Stimulated activated CD8-positive, alpha-beta memory T cell treated with anti-CD3 and anti-CD28 coated beads, Interleukin-12 subunit alpha, Interleukin-12 subunit beta, amount 100 ng/mL, for 24 hours (primary cell): ENCODE data around the gene MACF1.
"Not testable (repeated sequence)": the region's sequence is repeated elsewhere in the genome, so short reads cannot be mapped to it uniquely, and the experiment has no call there.

Source experiments
- DNase-seq: peaks from one replicate; pipeline ENCODE4 v3.0.0-alpha.2; 2020; ENCODE audit errors: extremely low read depth

Gene MACF1, protein sequence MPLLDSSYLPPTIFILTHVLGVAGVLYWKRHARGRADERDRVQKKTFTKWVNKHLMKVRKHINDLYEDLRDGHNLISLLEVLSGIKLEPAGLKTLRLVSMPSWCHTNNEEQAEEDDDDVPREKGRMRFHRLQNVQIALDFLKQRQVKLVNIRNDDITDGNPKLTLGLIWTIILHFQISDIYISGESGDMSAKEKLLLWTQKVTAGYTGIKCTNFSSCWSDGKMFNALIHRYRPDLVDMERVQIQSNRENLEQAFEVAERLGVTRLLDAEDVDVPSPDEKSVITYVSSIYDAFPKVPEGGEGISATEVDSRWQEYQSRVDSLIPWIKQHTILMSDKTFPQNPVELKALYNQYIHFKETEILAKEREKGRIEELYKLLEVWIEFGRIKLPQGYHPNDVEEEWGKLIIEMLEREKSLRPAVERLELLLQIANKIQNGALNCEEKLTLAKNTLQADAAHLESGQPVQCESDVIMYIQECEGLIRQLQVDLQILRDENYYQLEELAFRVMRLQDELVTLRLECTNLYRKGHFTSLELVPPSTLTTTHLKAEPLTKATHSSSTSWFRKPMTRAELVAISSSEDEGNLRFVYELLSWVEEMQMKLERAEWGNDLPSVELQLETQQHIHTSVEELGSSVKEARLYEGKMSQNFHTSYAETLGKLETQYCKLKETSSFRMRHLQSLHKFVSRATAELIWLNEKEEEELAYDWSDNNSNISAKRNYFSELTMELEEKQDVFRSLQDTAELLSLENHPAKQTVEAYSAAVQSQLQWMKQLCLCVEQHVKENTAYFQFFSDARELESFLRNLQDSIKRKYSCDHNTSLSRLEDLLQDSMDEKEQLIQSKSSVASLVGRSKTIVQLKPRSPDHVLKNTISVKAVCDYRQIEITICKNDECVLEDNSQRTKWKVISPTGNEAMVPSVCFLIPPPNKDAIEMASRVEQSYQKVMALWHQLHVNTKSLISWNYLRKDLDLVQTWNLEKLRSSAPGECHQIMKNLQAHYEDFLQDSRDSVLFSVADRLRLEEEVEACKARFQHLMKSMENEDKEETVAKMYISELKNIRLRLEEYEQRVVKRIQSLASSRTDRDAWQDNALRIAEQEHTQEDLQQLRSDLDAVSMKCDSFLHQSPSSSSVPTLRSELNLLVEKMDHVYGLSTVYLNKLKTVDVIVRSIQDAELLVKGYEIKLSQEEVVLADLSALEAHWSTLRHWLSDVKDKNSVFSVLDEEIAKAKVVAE (N-terminal part only)

DNA sequence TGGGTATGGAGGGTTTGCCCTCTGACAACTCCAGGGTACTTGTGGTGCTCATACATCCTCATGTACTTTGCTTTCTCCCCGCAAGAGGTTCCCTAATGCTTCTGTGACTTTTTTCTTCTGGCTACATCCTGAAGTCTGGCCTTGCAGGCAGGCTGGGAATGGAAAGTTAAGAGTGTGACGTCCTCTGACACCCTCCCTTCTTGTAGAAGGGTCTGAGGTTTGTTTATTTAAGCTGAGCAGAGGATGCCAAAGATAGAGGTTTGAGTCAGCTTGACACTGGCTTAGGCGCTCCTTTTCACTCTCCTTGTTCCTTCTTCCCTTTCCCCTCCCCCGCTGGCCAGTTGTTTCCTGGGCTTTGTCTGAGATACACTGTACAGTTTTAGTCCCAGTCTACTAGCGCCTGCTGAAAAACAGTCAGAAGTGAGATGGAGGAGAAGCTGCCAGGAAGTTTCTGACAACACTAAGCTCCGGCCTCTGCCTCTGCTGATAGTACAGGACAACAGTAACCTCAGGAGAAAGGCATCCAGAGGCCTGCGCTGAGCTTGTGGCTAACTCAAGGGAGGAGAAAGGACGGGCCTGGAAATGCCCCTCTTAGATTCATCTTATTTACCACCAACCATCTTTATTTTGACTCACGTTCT is at the start of gene MACF1:
MACF1 (plus strand) TSS at position 255 of the 641 bp plus-strand sequence; CDS start at position 583, 328 bp downstream.
- DNase-seq = no peak

DNA sequence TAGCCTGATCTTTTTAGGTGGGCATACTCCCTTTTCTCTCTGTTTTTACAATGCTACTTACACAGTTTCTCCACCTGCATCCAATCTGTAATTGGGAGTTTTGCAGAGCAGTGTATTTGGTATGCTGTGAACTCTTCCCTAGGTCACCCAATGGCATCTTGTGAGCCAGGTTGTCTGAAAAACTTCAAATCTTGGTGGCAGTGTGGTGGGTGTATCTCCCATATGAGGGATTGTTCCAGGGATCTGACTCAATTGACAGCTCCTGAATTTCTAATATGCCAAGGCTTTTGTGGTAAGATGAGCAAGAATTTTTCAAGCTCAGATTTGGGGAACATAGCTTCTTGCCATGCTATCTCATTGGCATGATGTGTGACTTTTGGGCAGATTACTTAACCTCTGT is 47.2 kb upstream of the MACF1 start:
- no peak for DNase-seq

DNA sequence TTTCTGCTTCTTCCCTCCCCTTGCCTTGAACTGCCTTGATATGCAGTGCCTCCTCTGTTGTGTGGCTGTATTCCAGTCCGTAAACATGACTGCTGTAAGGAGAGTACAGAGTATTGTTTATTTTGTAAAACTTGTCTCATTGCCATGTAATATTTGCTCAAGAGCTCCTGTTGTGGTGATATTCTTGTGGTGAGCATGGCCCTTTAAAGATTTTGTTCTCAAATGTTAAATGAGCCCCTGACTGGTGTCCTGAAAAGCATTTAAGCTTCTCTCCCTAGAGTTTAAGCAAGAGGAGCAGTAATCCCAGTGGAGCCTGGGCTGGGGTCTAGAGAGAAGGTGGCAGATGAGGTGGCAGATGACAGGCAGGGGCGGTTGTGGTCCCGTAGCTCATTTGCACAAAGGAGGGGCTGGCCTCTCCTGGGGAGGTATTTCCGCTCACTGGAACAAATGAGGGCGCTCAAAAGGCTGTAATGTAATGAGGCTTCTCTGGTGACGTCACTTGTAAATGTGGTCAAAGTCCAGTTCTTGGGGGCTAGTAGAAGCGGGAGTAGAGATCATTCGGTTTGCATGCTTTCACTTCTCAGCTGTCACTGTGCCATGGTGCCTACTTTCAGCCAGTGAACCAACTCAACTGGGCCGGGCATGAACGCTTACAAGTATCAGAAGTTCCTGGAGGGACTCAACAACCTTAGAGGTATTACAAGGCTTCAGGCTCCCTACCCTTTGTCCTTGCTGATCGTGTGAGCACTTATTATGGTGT is 46.0 kb upstream of the MACF1 start:
- DNase-seq = no peak

DNA sequence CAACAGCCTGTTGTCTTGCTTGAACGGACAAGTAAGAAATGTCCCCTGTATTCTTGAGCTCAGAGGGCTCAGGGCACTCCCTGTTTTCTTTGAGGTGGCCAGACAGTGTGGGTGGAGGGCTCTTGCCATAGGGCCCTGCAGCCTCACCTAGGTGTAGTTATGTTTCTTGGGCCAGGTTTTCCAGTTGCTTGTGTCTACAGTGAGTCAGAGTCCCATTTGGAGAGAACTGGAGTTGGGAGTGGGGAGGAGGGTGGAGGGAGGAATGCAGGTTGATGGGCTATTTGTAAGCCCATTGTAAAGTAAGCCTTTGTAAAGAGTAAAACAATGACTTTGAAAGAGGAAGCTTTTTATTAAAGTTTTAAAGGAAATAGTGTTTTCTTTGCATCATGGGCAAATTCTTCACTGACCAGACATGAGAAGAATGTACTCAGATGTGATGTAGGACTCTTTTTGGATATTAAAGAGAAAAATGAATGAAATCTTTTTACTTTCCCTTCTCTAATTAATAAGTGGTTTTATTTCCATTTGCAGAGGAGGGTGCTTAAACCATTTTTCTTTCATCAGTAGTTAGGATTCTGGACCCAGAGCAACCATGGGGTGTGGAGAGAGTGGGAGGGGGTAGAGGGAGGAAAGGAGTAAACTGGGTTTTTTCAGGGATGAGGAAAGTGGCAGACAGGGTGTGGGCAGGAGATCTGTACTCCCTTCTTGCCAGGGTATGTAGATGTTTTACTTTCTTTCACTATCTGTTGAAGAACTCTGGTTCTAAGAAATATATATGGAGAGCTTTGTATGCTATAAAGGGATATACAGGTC is 45.1 kb upstream of the MACF1 start:
- no peak for DNase-seq

DNA sequence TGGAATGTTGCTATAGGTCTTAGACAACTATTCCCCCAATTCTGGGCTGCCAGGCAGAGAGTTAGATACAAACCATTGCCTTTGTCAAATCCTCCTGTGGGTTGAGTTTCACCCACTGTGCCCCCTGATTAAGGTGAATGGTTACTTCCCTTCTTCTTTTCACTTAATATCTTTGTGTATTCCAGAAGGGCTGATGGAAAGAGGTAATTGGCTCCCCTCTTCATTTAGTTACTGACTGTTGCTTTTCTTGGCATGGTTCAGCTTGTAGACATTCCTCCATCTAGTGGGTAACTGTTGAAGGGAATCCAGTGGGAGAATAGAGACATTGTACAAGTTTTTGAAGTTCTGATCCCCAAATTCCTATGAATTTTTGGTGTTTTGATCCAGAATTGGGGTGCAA is 43.8 kb upstream of the MACF1 start:
- no peak for DNase-seq

DNA sequence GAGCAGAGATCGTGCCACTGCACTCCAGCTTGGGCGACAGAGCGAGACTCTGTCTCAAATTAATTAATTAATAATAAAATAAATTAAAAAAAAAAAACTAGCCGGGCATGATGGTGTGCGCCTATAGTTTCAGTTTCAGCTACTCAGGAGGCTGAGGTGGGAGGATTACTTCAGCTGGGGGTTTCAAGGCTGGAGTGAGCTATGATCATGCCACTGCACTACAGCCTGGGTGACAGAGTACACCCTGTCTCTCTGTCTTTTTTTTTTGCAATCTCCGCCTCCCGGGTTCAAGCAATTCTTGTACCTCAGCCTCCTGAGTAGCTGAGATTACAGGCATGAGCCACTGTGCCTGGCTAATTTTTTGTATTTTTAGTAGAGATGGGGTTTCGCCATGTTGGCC is 42.7 kb upstream of the MACF1 start:
- not testable (repeated sequence) for DNase-seq

DNA sequence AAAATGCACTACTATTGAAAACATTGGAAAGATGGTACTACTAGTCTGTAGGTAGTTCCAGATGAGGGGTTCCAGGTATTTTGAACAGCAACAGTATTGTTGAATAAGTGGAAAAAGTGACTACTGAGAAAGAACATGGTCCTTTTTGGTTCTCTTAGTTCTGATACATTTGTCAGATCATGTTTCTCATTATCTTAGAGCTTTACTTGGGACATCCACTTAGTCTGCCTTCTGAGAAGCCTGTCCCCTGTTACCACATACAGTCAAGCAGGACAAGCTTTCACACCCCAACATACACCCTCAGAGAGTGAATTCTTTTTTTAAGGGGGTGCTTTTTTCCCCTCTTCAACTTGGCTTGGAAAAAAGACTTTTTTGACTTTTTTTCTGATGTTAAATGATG is 41.0 kb upstream of the MACF1 start:
- no peak for DNase-seq

DNA sequence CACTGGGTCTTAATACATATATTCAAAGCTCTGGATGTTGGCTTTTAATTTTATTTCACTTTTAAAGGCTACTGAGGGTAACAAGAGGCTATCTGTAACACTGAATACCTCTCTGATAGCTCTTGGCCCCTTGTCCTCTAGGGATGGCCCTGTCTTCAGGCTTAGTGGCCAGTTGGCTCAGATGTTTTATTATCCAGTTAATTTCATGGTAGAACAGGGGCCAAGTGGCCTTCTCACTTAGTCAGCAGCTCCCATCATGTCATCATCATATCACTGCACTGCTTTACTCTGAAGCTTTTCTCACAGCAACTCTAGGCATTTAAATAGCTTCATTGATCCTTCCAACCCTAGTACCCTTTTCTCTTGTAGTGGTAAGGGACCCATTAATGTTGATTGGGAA is 40.2 kb upstream of the MACF1 start:
- no peak for DNase-seq

DNA sequence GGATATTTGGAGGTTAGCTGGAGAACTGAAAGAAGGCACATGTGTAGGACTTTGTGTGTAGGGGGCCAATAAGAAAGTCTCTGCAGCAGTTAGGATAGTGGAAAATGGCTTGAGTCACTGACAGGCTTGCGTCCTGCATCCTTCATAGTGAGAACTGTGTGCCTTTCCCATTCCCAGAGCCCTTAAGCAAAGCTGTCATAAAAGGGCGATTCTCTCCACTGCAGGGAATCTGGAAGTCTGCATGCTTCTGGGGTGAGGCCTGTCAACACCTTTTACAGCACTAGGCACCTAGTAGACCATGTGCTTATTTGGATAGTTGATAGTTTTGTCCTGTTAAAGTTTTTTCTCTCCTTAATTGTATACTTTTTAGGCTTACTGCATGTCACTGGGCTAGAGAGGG is 39.4 kb upstream of the MACF1 start:
- no peak for DNase-seq

DNA sequence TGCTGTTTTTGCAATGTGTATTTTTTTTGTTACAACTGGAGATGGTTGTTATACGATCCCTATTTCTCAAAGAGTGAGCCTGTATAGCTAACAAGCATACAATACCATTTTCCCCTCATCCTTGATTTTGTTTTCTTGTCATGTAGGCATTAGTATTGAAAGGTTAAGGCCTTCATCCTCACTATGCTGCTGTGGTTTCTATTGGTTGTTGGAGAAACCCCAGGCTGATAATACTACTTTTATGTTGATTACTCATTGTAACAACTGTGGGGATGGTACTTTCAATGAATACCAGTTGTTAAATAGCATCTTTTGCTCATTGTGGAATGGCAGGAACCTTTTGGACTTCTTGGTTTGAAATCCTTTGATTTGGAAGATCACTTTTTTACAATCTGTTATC is 39.0 kb upstream of the MACF1 start:
- no peak for DNase-seq

DNA sequence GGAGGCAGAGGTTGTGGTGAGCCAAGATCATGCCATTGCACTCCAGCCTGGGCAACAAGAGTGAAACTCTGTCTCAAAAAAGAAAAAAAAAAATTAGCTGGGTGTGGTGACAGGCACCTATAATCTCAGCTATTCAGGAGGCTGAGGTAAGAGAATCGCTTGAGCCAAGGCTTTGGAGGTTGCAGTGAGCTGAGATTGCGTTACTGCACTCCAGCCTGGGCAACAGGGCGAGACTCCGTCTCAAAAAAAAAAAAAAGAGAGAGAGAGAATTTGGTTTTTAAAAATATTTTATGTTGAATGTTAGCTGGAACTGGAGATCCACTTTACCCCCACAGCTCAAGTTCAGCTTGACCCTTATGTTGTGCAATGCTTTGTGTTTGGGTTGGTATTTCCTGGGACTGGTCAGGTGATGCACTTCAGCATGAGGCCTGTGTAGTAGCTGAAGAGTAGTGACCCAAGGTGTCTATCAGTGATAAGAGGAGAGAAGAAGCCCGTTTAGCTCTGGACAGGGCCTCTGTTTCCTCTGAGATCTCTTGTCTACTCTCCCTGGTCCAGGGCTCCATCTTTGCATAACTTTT is 36.8 kb upstream of the MACF1 start:
- DNase-seq = no peak

DNA sequence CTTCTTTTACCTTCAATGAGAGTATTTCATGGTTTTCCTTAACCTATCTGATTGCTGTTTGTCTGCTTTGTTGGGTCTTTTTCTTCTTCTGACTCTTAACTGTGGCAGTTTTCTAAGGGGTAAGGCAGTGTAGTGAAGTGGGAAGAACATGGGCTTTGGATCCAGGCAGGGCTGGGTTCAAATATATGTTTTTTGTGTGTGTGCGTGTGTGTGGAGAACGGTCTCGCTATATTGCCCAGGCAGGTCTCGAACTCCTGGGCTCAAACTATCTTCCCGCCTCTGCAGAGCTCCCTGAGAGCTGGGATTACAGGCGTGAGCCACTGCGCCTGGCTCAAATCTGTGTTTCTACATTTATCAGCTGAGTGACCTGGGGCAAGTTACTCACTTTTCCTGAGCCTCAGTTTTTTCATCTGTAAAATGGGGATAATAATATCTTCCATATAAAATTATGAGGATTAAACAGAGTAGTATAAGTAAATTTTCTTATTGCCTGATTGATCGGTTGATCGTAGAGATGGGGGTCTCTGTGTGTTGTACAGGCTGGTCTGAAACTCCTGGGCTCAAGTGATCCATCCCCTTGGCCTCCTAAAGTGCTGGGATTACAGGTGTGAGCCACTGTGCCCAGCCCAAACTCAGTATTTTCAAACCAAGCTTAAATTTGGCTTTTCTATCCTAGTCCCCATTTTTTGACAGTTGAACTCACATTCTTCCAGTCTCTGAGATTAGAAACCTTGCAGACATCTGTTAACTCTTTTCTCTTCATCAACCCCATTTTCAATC is 36.0 kb upstream of the MACF1 start:
- DNase-seq = no peak

DNA sequence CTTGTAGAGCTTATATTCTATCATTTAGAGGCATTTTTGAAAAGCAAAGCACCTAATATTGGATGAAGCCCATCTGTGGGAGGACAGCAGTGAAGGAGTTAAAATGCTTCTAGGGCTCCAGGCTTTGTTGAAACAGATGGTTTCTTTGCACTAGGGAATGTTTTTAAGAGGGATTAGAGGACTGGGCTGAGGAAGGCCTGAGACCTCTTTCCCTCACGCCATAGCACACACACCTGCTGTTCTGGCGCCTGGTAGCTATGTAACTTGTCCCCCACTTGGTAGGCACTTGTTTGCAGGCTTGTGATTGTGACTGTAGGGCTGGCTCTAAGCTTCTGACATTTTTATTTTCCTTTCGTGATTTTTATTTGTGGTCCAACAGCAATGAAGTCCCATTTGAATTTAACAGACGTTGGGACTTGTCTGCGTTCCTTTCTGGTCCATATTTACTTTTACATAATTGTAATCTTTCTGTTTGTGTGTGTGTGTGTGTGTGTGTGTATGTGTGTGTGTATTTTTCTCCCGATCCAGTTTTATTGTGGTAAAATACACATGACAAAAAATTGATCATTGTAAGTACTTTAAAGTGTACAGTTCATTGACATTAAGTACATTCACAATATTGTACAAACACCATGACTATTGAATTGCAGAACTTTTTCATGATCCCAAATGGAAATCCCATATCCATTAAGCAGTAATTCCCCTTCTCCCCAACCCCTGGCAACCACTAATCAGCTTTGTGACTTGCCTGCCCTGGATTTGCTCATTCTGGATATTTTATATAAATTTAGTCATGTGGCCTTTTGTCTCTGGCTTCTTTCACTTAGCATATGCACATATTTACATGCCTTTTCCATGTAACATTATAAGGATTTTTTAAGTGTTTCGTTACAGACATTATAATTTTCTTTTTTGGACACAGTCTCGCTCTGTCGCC is 33.5 kb upstream of the MACF1 start:
- no peak for DNase-seq

DNA sequence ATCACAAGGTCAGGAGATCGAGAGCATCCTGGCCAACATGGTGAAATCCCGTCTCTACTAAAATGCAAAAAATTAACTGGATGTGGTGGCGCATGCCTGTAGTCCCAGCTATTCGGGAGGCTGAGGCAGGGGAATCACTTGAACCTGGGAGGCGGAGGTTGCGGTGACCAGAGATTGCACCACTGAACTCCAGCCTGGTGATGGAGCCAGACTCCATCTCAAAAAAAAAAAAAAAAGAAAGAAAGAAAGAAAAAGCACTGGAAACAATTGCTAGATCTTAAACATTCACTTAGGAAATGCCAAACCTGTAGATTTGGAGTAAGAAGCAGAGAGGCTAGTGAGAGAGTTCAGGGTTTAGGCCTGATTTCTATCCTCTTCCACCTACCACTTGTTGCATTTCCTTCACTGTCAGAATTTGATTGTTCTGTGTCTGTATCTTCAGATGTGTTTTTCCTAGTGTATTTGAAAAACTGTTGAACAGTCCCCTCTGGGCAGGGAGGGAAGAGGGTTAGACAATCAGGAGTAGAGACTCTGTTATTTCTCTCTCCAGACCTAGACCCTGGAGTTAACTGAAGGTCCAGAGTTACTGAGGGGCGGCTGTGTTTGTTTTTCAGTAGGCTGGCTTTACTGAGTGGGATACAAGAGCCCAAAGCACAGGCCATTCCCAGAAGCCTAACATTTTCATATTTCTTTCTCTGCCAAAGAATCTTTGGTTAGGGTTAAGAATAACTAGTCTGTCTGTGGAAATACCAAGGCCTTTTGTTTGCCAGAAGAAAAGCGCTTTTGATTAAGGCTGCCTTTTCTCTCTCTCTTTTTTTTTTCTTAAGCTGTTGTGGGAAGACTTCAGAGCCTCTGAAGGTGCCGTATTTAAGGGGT is 31.1 kb upstream of the MACF1 start:
- DNase-seq = no peak

DNA sequence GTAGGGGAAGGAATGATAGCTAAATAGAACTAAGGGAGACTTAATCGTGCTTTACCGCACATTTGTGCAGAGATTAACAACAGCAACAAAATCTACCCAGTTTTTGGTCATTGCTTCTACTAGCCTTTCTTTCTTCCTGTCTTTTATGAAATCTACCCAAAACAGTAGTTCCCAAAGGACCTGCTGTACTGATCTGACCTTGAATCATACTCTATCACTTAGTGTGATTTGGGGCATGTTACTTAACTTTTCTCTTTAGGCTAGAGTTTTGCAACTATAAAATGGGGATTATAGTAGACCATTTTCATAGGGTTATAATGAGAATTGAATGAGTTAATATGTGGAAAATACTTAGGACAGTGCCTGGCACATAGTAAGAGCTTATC is 30.5 kb upstream of the MACF1 start:
- no peak for DNase-seq

DNA sequence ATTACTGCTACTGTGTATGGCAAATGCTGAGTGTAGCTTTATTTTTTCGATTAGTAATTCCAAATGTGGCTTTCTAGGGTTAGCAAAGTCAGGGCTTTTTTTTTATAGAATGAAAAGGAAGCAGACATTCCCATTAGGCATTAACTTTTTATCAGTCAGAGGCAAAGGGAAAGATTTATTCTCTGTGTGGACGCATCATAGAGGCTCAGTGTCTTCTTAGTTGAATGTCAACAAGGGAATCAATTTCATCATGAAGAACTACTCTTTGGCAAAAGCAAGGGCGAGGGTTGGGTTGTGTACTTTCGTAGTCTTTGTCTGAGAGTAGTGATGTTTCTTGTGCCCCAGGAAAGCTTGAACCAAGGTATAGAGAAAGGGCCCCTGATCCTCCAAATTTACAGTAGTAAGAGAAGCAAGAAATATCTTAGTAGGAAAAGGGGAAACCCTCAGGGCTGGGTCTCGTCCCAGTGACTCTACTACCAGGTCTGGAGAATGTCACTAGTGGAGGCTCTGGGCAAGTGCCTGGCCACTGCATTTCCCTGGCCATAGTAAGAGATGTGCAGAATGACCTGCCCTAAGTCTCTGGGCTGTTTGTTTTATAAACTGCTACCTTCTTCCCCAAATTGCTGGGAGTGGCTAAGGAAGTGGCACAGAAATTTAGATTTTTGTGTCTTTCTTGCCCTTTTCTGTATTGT is 30.0 kb upstream of the MACF1 start:
- no peak for DNase-seq
